WTC11 (cell line): Measurements from ENCODE around the gene PLK2.

ENCODE experiments used
- CTCF ChIP-seq: fragments of 200-600 bp; IDR thresholded peaks from 2 replicates; pipeline ENCODE4 v1.8.0; 2022; ENCODE audit warnings: antibody characterized with exemption
- FOXP4 ChIP-seq: sonication (generic); formaldehyde crosslinking; IDR thresholded peaks from 2 replicates; pipeline ENCODE4 v1.8.0; 2022; ENCODE audit warnings: mild to moderate bottlenecking, missing genetic modification reagents
- HMGXB4 ChIP-seq: sonication (generic); formaldehyde crosslinking; IDR thresholded peaks from 2 replicates; pipeline ENCODE4 v1.8.1; 2023; ENCODE audit warnings: mild to moderate bottlenecking, moderate library complexity, missing genetic modification reagents
- MAX ChIP-seq: sonication (generic); formaldehyde crosslinking; IDR thresholded peaks from 2 replicates; pipeline ENCODE4 v1.8.0; 2022; ENCODE audit warnings: mild to moderate bottlenecking, missing genetic modification reagents
- NR2C2 ChIP-seq: sonication (generic); formaldehyde crosslinking; IDR thresholded peaks from 2 replicates; pipeline ENCODE4 v1.8.0; 2022; ENCODE audit warnings: mild to moderate bottlenecking, missing genetic modification reagents
- USF2 ChIP-seq: sonication (generic); formaldehyde crosslinking; IDR thresholded peaks from 2 replicates; pipeline ENCODE4 v1.8.1; 2023; ENCODE audit warnings: mild to moderate bottlenecking, missing genetic modification reagents, moderate library complexity
- ZNF425 ChIP-seq: fragments of 250-450 bp; sonication (Bioruptor Pico); conservative IDR thresholded peaks from 2 replicates; pipeline ENCODE4 v1.9.0; 2021; ENCODE audit warnings: mild to moderate bottlenecking

- no peak for TF ChIP-seq MAX (CRISPR knock-in tag)
- TF ChIP-seq FOXP4 (CRISPR knock-in tag) = no peak
- TF ChIP-seq HMGXB4 = no peak
- TF ChIP-seq USF2 (CRISPR knock-in tag) = no peak
- TF ChIP-seq CTCF = no peak
- no peak for TF ChIP-seq NR2C2 (CRISPR knock-in tag)
- no peak for TF ChIP-seq ZNF425 (CRISPR knock-in tag)
Observed at GRCh38 chr5:58504766-58505165, 44.9 kb upstream of the PLK2 start.
